Lower leg skin (tissue), 3 donors: ENCODE data around the gene OLAH.

Experiments
- CTCF ChIP-seq, 3 donors: fragments of 450-650 bp; IDR thresholded peaks; one replicate each; pipeline ENCODE4 v1.5.1; 2016; ENCODE audit warnings: antibody characterized with exemption in 3 of 3, mild to moderate bottlenecking in 3 of 3, moderate library complexity in 2 of 3
- POLR2A ChIP-seq, 2 donors: fragments of 450-650 bp; IDR thresholded peaks; one replicate each; pipeline ENCODE4 v1.6.1; 2016 to 2017; ENCODE audit warnings: antibody characterized with exemption in 2 of 2, mild to moderate bottlenecking in 1 of 2, moderate library complexity in 1 of 2

- no peak for TF ChIP-seq CTCF (IDR thresholded peaks at IDR 0.05)
- no peak for TF ChIP-seq POLR2A (IDR thresholded peaks at IDR 0.05)
Measured at GRCh38 chr10:15027741-15028140, 16.0 kb upstream of the OLAH start.
